AG04449 (cell line): ENCODE results near the gene TTC6.

Experiments
- CTCF ChIA-PET: fragments of 350-600 bp; formaldehyde crosslinking; extraction: SDS; loops from one replicate; lab custom pipeline; 2021; ENCODE audit warnings: antibody characterized with exemption; lab: Yijun Ruan, JAX
- POLR2A ChIA-PET: fragments of 400-600, 350-600 bp; formaldehyde crosslinking; extraction: SDS; loops from one replicate; lab custom pipeline; 2020; ENCODE audit warnings: antibody characterized with exemption, inconsistent platforms; lab: Yijun Ruan, JAX
- DNase-seq: peaks from one replicate; pipeline ENCODE4 v3.0.0-alpha.2; 2010; ENCODE audit warnings: low read depth, low spot score
- H3K4me3 ChIP-seq: 2 replicates; pipeline ENCODE4 v1.5.1; 2011; ENCODE audit warnings: low read depth, mild to moderate bottlenecking, control low read depth, low read length
- CTCF ChIP-seq: IDR thresholded peaks from one replicate; pipeline ENCODE4 v1.5.1; 2011; ENCODE audit warnings: mild to moderate bottlenecking, moderate library complexity, low read length, control low read depth, inconsistent platforms; ENCODE audit not compliant: insufficient read depth; ENCODE audit errors: missing control alignments

Gene TTC6

GRCh38 chr14:37595809-37596621, 586 bp downstream of the TTC6 start:
- no peak for TF ChIP-seq CTCF
- H3K4me3 ChIP-seq, result peak overlapping the region; percentile 25
- ChIA-PET CTCF (interaction anchor here (0.6 to 2.0 kb wide), 5 partner anchors 9 to 352 kb away, joined by 3 to 14 read pairs (median 3); no protein-coding TSS in a partner anchor), POLR2A (no interaction called here)
- no peak for DNase-seq

- POLR2A ChIA-PET, result no interaction called here
- CTCF ChIA-PET, result interaction anchor here (0.7 to 3.1 kb wide), 7 partner anchors 9 to 367 kb away, joined by 3 to 29 read pairs (median 5); no protein-coding TSS in a partner anchor
- no peak overlapping the region for H3K4me3 ChIP-seq
- TF ChIP-seq CTCF, result no peak
- no peak for DNase-seq
These were observed 1.5 kb downstream of the TTC6 start for GRCh38 chr14:37596790-37597472.

GRCh38 chr14:37597538-37597913, 2.1 kb downstream of the TTC6 start:
- ChIA-PET POLR2A (no interaction called here), CTCF (interaction anchor here (0.6 to 3.1 kb wide), 7 partner anchors 10 to 367 kb away, joined by 3 to 29 read pairs (median 5); no protein-coding TSS in a partner anchor)
- TF ChIP-seq CTCF, result peak; percentile 30
- no peak for DNase-seq
- no peak overlapping the region for H3K4me3 ChIP-seq

GRCh38 chr14:37597914-37598746, 2.7 kb downstream of the TTC6 start:
- CTCF ChIA-PET, result interaction anchor here (0.6 to 3.1 kb wide), 6 partner anchors 9 to 368 kb away, joined by 3 to 29 read pairs (median 6); no protein-coding TSS in a partner anchor
- TF ChIP-seq CTCF, result no peak
- no peak overlapping the region for H3K4me3 ChIP-seq
- DNase-seq, result no peak
- POLR2A ChIA-PET, result no interaction called here

GRCh38 chr14:37598747-37599506, 3.5 kb downstream of the TTC6 start:
- ChIA-PET CTCF (interaction anchor here (1.1 to 3.1 kb wide), 3 partner anchors 10 to 353 kb away, joined by 3 to 29 read pairs (median 6); no protein-coding TSS in a partner anchor), POLR2A (no interaction called here)
- no peak overlapping the region for H3K4me3 ChIP-seq
- DNase-seq, result no peak
- no peak for TF ChIP-seq CTCF
